Kidney (tissue), 14 donors: ENCODE measurements around the gene CD99L2. TPM values are rescaled to one million over a fixed set of nuclear protein-coding genes. Genes with fewer than 3 reads are reported as not detected.

Experiments
- DNase-seq, 5 donors: peaks; one replicate each; pipeline ENCODE4 v3.0.0-alpha.2; 2013 to 2020
- FAIRE-seq: peaks from 2 replicates; lab custom pipeline; 2012; peaks lifted over from hg19 to GRCh38; lab: Jason Lieb, UNC
- H3K27ac ChIP-seq, 2 donors: one replicate each; pipeline ENCODE4 v1.7.0; 2013; ENCODE audit warnings: low read depth in 2 of 2, low read length in 2 of 2, inconsistent platforms in 1 of 2
- H3K27me3 ChIP-seq: one replicate; pipeline ENCODE4 v1.7.1; 2013; ENCODE audit warnings: low read length, inconsistent platforms; ENCODE audit not compliant: control insufficient read depth, insufficient read depth
- H3K36me3 ChIP-seq, 3 donors: one replicate each; pipeline versions ENCODE4 v1.7.0 to v1.7.1; 2013; ENCODE audit warnings: low read length in 3 of 3, control low read depth in 1 of 3, inconsistent platforms in 1 of 3; ENCODE audit not compliant: insufficient read depth in 3 of 3, control insufficient read depth in 2 of 3
- H3K4me1 ChIP-seq, 3 donors: one replicate each; pipeline versions ENCODE4 v1.7.0 to v1.7.1; 2013; ENCODE audit warnings: low read length in 3 of 3, inconsistent platforms in 1 of 3, low read depth in 1 of 3; ENCODE audit not compliant: control insufficient read depth in 2 of 3, insufficient read depth in 2 of 3
- H3K4me3 ChIP-seq, 3 donors: one replicate each; pipeline versions ENCODE4 v1.7.0 to v1.8.1; 2013; ENCODE audit warnings: low read length in 3 of 3, control low read depth in 1 of 3, inconsistent platforms in 1 of 3
- H3K9ac ChIP-seq, 3 donors: one replicate each; pipeline versions ENCODE4 v1.7.0 to v1.7.1; 2013; ENCODE audit warnings: low read length in 3 of 3, control low read depth in 1 of 3, inconsistent platforms in 1 of 3
- H3K9me3 ChIP-seq, 3 donors: one replicate each; pipeline versions ENCODE4 v1.7.0 to v1.7.1; 2013; ENCODE audit warnings: low read length in 3 of 3, control low read depth in 1 of 3, inconsistent platforms in 1 of 3; ENCODE audit not compliant: control insufficient read depth in 2 of 3, insufficient read depth in 1 of 3
- intact Hi-C: fragments of 100-400 bp; cut with DNase I; formaldehyde crosslinking; loops from one replicate; pipeline ENCODE4 v1.11.1; 2022
- polyA plus RNA-seq: library from polyadenylated mRNA; stranded (reverse); fragments of 350-450 nt; fragmentation: Illumina TruSeq; extraction: RNeasy Lipid Tissue Mini Kit (QIAGEN cat#74804); gene quantifications from one replicate; pipeline ENCODE4 v1.2.3, GENCODE V29; 2014; ENCODE audit warnings: low read depth, low replicate concordance; ENCODE audit not compliant: insufficient read depth
- total RNA-seq: library from RNA; stranded (reverse); fragmentation: NEBNext Ultra II Directional; extraction: Animal tissue kit (Norgen Biotek cat#: 25700); gene quantifications from one replicate; pipeline ENCODE4 v1.2.1, GENCODE V29; 2021
- TF ChIP-seq, protein P1 (sequence below): IDR thresholded peaks from 3 replicates; pipeline ENCODE4 v1.5.1; 2012; ENCODE audit warnings: mild to moderate bottlenecking, moderate library complexity, borderline replicate concordance; ENCODE audit not compliant: insufficient read depth; ENCODE audit errors: extremely low read depth
- donor health status: control.
- donor health status: control.
- donor health status: control.
- donor health status: control.
- donor health status: control.
- donor health status: DM: yes; HTN: yes; CAD: no.
- donor health status: Normal renal cell carcinoma (clear cell type).

The CD99L2 gene
- total and polyA plus RNA-seq, 2 donors from 2014 or later, result 30.9 to 38.0 TPM

DNA sequence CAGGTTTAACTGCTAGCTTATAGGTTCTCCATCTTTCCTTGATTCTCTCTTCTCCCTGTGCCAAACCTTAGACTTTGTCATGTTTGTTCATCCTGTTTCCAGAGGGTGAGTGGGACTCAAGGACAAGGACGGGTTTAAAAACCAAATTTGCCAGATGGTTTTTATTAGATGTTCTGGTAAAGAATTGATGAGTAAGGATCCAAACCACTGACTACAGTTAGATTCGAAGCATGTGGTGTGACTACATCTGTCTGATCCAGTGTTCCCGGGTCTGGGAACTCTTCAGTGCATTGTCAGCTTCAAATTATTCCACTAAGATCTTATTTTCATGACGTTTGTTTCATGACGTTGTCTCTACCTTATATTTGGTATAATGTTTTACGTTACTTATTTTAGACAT, 167.7 kb downstream of the CD99L2 start:
- no peak for FAIRE-seq
- no peaks in the 10 kb centered on the region for H3K9me3 ChIP-seq
- intact Hi-C loops, result no loop called here
- H3K27ac ChIP-seq, result no peak overlapping the region
- H3K9ac ChIP-seq, result no peak overlapping the region
- H3K4me1 ChIP-seq, result no peaks in the 10 kb centered on the region
- H3K27me3 ChIP-seq, result no peaks in the 10 kb centered on the region
- no peak for DNase-seq
- TF ChIP-seq, protein P1, sequence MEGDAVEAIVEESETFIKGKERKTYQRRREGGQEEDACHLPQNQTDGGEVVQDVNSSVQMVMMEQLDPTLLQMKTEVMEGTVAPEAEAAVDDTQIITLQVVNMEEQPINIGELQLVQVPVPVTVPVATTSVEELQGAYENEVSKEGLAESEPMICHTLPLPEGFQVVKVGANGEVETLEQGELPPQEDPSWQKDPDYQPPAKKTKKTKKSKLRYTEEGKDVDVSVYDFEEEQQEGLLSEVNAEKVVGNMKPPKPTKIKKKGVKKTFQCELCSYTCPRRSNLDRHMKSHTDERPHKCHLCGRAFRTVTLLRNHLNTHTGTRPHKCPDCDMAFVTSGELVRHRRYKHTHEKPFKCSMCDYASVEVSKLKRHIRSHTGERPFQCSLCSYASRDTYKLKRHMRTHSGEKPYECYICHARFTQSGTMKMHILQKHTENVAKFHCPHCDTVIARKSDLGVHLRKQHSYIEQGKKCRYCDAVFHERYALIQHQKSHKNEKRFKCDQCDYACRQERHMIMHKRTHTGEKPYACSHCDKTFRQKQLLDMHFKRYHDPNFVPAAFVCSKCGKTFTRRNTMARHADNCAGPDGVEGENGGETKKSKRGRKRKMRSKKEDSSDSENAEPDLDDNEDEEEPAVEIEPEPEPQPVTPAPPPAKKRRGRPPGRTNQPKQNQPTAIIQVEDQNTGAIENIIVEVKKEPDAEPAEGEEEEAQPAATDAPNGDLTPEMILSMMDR, result no peak
- peaks cover 2 to 21% (median 7%) of the 10 kb centered on the region in 3 donors for H3K36me3 ChIP-seq
- H3K4me3 ChIP-seq, result no peak overlapping the region

DNA sequence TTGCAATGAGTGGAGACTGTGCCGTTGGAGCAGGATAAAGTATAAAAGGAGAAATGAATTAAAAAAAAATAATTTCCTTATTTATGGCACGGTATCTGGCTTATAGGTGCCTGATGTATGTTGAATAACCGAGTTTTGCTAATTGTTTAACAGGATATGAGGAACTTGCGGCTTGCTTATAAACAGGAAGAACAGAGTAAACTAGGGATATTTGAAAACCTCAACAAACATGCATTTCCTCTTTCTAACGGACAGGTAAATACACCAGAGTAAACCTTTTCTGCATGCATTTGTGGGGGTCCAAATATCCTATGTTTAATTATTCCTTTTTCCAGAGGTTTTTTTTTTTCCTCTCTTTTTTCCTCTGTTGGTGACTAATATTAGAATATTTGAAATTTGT, 168.5 kb downstream of the CD99L2 start:
- Histone ChIP-seq H3K9me3 (no peaks in the 10 kb centered on the region), H3K4me3 (no peak overlapping the region), H3K36me3 (peaks cover 2 to 18% (median 7%) of the 10 kb centered on the region in 3 donors), H3K27ac (no peak overlapping the region), H3K9ac (no peak overlapping the region), H3K4me1 (no peaks in the 10 kb centered on the region), H3K27me3 (no peaks in the 10 kb centered on the region)
- FAIRE-seq, result no peak
- intact Hi-C loops, result no loop called here
- TF ChIP-seq, protein P1, result no peak
- DNase-seq, result no peak

DNA sequence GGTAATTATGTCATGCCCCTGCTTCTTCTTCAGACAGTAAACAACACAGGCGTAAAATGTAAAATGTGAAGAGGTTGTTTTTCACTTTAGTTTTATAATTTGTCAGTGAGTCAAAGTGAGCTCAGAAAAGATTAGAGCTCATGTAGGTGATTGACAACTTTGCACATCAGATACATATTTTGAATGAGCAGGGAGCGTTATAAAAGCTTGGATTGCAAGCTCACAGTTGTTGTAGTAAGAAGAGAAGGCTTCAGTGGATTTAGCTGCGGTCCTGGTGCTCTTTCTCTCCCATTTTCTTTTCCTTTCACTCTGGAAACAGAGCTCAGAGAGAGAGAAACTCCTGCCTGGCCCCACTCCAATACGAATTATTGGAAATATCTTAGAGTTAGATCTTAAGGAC, 178.8 kb downstream of the CD99L2 start:
- Histone ChIP-seq H3K36me3 (no peaks in the 10 kb centered on the region), H3K27ac (no peak overlapping the region), H3K4me1 (no peaks in the 10 kb centered on the region), H3K9ac (no peak overlapping the region), H3K9me3 (peaks cover 0 to 3% (median 0%) of the 10 kb centered on the region in 3 donors), H3K4me3 (no peak overlapping the region), H3K27me3 (no peaks in the 10 kb centered on the region)
- TF ChIP-seq, protein P1, result no peak
- intact Hi-C loops, result no loop called here
- DNase-seq, result no peak
- no peak for FAIRE-seq

Other genes with a start within 250 kb of the CD99L2 start
- 24.5 TPM for gene MTMR1, start 205.3 kb downstream of the CD99L2 start, total RNA-seq
- 6.2 TPM for gene MTMR1, start 205.3 kb downstream of the CD99L2 start, polyA plus RNA-seq
- 18.1 TPM for gene HMGB3, start 84.7 kb upstream of the CD99L2 start, total RNA-seq
- 16.1 TPM for gene HMGB3, start 84.7 kb upstream of the CD99L2 start, polyA plus RNA-seq